IPS-20b (cell line): ENCODE measurements around the gene CIPC.

Source experiments
- H3K27ac ChIP-seq: one replicate; pipeline ENCODE4 v1.5.1; 2013; ENCODE audit warnings: low read length
- H3K27me3 ChIP-seq: 2 replicates; pipeline ENCODE4 v1.6.1; 2013; ENCODE audit warnings: mild to moderate bottlenecking, low read length, inconsistent platforms; ENCODE audit not compliant: insufficient read depth
- H3K36me3 ChIP-seq: 2 replicates; pipeline ENCODE4 v1.6.1; 2013; ENCODE audit warnings: low read depth, mild to moderate bottlenecking, inconsistent platforms, low read length, moderate library complexity; ENCODE audit not compliant: insufficient read depth
- H3K4me1 ChIP-seq: 2 replicates; pipeline ENCODE4 v1.6.1; 2013; ENCODE audit warnings: mild to moderate bottlenecking, control low read depth, inconsistent platforms, low read length, moderate library complexity; ENCODE audit not compliant: insufficient read depth
- H3K4me3 ChIP-seq: 2 replicates; pipeline ENCODE4 v1.5.1; 2013; ENCODE audit warnings: mild to moderate bottlenecking, low read length, inconsistent platforms
- H3K9ac ChIP-seq: 2 replicates; pipeline ENCODE4 v1.6.1; 2013; ENCODE audit warnings: low read depth, mild to moderate bottlenecking, inconsistent platforms, low read length, moderate library complexity
- H3K9me3 ChIP-seq: 2 replicates; pipeline ENCODE4 v1.6.1; 2013; ENCODE audit warnings: mild to moderate bottlenecking, low read depth, low read length, inconsistent platforms; ENCODE audit not compliant: insufficient read depth

The CIPC gene

DNA sequence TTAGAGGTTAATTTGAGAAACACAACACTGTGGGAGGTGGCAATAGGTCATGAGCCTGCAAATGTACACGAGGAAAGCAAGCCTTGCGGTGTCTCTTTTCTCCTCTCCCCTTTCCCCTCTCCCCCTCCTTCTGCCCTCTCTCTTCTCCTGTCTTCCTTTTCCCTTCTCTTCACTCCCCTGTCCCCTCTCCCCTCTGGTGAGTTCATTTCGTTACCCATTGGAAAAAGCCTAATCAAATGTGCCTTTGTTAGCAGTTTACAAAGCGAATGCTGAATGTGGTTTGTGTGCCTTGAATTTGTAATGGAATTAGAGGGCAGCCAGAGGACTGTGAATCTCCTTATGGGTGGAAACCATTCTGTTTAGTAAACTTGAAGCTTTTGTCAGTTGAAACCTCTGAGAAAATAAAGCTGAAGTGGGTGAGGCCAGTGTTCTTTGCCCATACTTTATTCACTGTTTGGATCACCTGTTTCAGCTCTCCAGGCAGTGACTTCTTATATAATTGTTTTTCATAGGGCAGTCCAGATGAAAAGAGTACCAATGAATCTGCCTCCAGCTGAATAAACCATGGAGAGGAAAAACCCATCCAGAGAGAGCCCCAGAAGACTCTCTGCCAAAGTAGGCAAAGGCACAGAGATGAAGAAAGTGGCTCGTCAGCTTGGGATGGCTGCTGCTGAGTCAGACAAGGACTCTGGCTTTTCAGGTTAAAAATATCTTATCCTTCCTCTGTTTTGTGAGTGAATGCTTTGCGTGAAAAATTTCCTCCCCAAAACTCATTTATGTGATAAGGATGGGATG is 7.3 kb downstream of the CIPC start:
- Histone ChIP-seq H3K27me3 (no peaks in the 10 kb centered on the region), H3K4me1 (peaks cover 40% of the 10 kb centered on the region), H3K9ac (peak overlapping the region; percentile 37; the same call in 1 of the 2 replicates), H3K27ac (peak overlapping the region; percentile 30), H3K36me3 (peaks cover 52% of the 10 kb centered on the region), H3K4me3 (peak overlapping the region; percentile 36), H3K9me3 (no peaks in the 10 kb centered on the region)

GRCh38 chr14:77106666-77107065 is 8.6 kb downstream of the CIPC start:
- Histone ChIP-seq H3K4me1 (peaks cover 48% of the 10 kb centered on the region), H3K36me3 (peaks cover 58% of the 10 kb centered on the region), H3K9ac (no peak overlapping the region), H3K27ac (no peak overlapping the region), H3K9me3 (no peaks in the 10 kb centered on the region), H3K27me3 (no peaks in the 10 kb centered on the region), H3K4me3 (no peak overlapping the region)

GRCh38 chr14:77107228-77107627 is 9.2 kb downstream of the CIPC start:
- peaks cover 63% of the 10 kb centered on the region for H3K36me3 ChIP-seq
- H3K9ac ChIP-seq: no peak overlapping the region
- no peak overlapping the region for H3K27ac ChIP-seq
- H3K27me3 ChIP-seq: no peaks in the 10 kb centered on the region
- H3K4me3 ChIP-seq: no peak overlapping the region
- no peaks in the 10 kb centered on the region for H3K9me3 ChIP-seq
- peaks cover 53% of the 10 kb centered on the region for H3K4me1 ChIP-seq

DNA sequence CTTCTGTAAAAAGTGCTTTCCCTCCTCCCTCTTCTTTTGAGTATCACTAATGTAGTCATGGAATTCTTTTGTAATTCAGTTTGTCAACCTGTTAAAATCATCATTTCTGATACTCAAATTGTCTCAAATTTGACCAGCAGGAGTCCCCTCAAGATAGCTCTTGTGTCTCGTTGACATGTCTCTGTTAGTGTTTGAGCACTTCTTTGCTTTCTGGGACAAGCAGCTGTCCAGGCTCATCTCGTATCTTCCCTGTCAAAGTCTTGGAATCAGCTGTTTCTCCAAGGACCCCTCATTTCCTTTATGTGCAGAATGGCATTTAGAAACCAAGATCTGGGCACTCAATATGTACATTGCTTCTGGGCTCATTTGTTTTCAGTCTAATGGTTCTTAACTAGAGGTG is 10.7 kb downstream of the CIPC start:
- Histone ChIP-seq H3K4me1 (peaks cover 56% of the 10 kb centered on the region), H3K27ac (peak overlapping the region; percentile 16), H3K9me3 (no peaks in the 10 kb centered on the region), H3K36me3 (peaks cover 77% of the 10 kb centered on the region), H3K27me3 (no peaks in the 10 kb centered on the region), H3K4me3 (no peak overlapping the region), H3K9ac (no peak overlapping the region)

GRCh38 chr14:77109656-77110055 is 11.6 kb downstream of the CIPC start:
- no peak overlapping the region for H3K27ac ChIP-seq
- H3K4me1 ChIP-seq: peaks cover 52% of the 10 kb centered on the region
- H3K36me3 ChIP-seq: peaks cover 81% of the 10 kb centered on the region

DNA sequence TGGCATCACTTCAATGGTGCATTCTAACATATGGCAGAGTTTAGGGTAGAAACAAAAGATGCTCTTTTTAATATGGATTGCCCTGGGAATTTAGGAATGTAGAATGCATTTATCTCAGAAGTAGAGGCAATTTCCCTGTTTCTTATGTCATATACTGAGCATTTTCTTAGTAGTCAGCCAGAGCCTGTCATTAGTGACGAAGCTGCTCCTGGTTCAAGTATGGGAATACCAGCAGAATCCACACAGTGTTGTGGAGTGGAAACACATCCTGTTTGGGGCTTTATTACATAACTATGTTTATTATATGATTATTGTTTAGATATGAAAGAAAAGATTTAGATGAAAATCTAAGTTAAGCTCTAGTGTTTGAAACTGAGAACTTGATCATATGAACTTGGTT is 12.2 kb downstream of the CIPC start:
- Histone ChIP-seq H3K9ac (peak overlapping the region; percentile 71; the same call in 1 of the 2 replicates), H3K27ac (peak overlapping the region; percentile 92), H3K36me3 (peaks cover 88% of the 10 kb centered on the region), H3K27me3 (no peaks in the 10 kb centered on the region), H3K4me1 (peaks cover 47% of the 10 kb centered on the region), H3K4me3 (peak overlapping the region; percentile 34; the same call in 1 of the 2 replicates), H3K9me3 (no peaks in the 10 kb centered on the region)

More at GRCh38 chr14:77109656-77110055, 11.6 kb downstream of the CIPC start:
- Histone ChIP-seq H3K9me3 (no peaks in the 10 kb centered on the region), H3K27me3 (no peaks in the 10 kb centered on the region), H3K4me3 (0 out of 2 replicates have a peak overlapping the region, but pooled peaks have one; percentile 13), H3K9ac (peak overlapping the region; percentile 71; the same call in 1 of the 2 replicates)

- H3K9ac ChIP-seq: peak overlapping the region; percentile 71
Observed at GRCh38 chr14:77111021-77111420, 13.0 kb downstream of the CIPC start.

DNA sequence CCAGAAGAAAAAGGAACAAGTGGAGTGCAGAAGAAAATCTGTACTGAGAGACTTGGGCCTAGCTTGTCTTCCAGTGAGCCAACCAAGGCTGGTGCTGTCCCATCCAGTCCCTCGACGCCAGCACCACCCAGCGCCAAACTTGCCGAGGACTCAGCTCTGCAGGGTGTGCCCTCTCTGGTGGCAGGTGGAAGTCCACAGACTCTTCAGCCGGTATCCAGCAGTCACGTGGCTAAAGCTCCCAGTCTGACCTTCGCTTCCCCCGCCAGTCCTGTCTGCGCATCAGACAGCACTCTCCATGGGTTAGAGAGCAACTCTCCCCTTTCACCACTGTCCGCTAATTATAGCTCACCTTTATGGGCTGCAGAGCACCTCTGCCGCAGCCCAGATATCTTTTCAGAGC is 15.6 kb downstream of the CIPC start:
- no peak overlapping the region for H3K9ac ChIP-seq
- H3K9me3 ChIP-seq: no peaks in the 10 kb centered on the region
- H3K27me3 ChIP-seq: no peaks in the 10 kb centered on the region
- no peak overlapping the region for H3K4me3 ChIP-seq
- H3K4me1 ChIP-seq: peaks cover 38% of the 10 kb centered on the region
- peaks cover 85% of the 10 kb centered on the region for H3K36me3 ChIP-seq
- H3K27ac ChIP-seq: no peak overlapping the region

More at GRCh38 chr14:77111021-77111420, 13.0 kb downstream of the CIPC start:
- Histone ChIP-seq H3K36me3 (peaks cover 89% of the 10 kb centered on the region), H3K4me1 (peaks cover 39% of the 10 kb centered on the region), H3K4me3 (peak overlapping the region; percentile 34), H3K27ac (peak overlapping the region; percentile 92), H3K9me3 (no peaks in the 10 kb centered on the region), H3K27me3 (no peaks in the 10 kb centered on the region)

GRCh38 chr14:77114609-77115008 is 16.6 kb downstream of the CIPC start:
- H3K27ac ChIP-seq: no peak overlapping the region
- peaks cover 79% of the 10 kb centered on the region for H3K36me3 ChIP-seq
- peaks cover 29% of the 10 kb centered on the region for H3K4me1 ChIP-seq
- H3K4me3 ChIP-seq: no peak overlapping the region
- no peak overlapping the region for H3K9ac ChIP-seq
- no peaks in the 10 kb centered on the region for H3K27me3 ChIP-seq
- H3K9me3 ChIP-seq: no peaks in the 10 kb centered on the region

DNA sequence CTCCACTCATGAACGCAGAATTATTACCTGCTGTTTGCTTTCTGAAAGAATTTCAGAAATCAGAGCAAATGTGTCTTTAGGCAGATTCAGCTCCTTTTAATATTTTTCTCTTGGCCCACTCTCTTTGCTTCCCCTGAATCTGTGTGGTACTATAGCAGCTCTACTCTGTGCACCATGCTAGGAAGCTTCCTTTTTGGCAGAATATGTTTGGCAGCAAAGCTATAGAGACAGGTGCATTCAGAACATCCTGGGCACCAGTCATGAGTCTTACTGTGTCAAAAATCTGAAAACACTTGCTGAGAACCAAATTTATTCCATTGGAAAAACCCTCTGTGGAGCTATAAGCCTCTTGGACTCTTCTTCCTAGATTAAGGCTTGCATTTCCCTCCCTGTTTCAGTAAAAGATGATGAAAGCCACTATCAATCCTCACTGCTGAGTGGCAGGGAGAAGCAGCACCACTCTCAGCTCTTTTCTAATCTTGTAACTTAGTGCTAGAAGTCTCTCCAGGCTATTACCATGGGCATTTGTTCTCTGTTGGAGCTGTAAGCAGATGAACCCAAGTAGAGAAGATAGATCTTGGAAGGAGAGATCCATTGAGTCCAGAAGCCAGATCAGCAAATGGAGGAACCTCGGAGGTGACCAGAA is 18.2 kb downstream of the CIPC start:
- Histone ChIP-seq H3K36me3 (peaks cover 74% of the 10 kb centered on the region), H3K27ac (no peak overlapping the region), H3K9me3 (no peaks in the 10 kb centered on the region), H3K27me3 (no peaks in the 10 kb centered on the region), H3K4me1 (peaks cover 19% of the 10 kb centered on the region), H3K4me3 (no peak overlapping the region), H3K9ac (no peak overlapping the region)

GRCh38 chr14:77119851-77120250 is 21.8 kb downstream of the CIPC start:
- H3K4me1 ChIP-seq: peaks cover 22% of the 10 kb centered on the region
- H3K4me3 ChIP-seq: no peak overlapping the region
- H3K36me3 ChIP-seq: peaks cover 39% of the 10 kb centered on the region
- H3K9ac ChIP-seq: no peak overlapping the region
- H3K9me3 ChIP-seq: no peaks in the 10 kb centered on the region
- H3K27ac ChIP-seq: no peak overlapping the region
- peaks cover 12% of the 10 kb centered on the region for H3K27me3 ChIP-seq
